ENCODE measurements around the gene ARL14EP.

The ARL14EP gene

GRCh38 chr11:30328681-30329080 is 5.8 kb downstream of the ARL14EP start:
- peaks cover 2% of the 10 kb centered on the region for H3K79me1 ChIP-seq (ENCODE audit: low read length)
- no peak overlapping the region for H2AK5ac ChIP-seq (ENCODE audit: low read length)
- H3K36me3 ChIP-seq (ENCODE audit: control insufficient read depth, insufficient read depth, low read length) = no peaks in the 10 kb centered on the region
- H3K4me1 ChIP-seq (ENCODE audit: control insufficient read depth, low read depth, low read length) = no peaks in the 10 kb centered on the region
- H2BK15ac ChIP-seq (replicated peaks; ENCODE audit: low read depth) = no peak overlapping the region
- H4K5ac ChIP-seq (ENCODE audit: low read length) = no peak overlapping the region
- no peak overlapping the region for H3K9ac ChIP-seq (ENCODE audit: low read length)
- no peak overlapping the region for H3K4me2 ChIP-seq (ENCODE audit: low read length)
- no peak overlapping the region for H3K23ac ChIP-seq (ENCODE audit: low read length)
- H2BK120ac ChIP-seq (ENCODE audit: low read depth, low read length) = no peak overlapping the region
- no peak overlapping the region for H3K56ac ChIP-seq (ENCODE audit: low read length)
- peaks cover 19% of the 10 kb centered on the region for H3K79me2 ChIP-seq (ENCODE audit: control insufficient read depth, insufficient read depth, low read length)
- H4K8ac ChIP-seq (ENCODE audit: low read depth, low read length) = no peak overlapping the region
- no peak overlapping the region for H3K27ac ChIP-seq (ENCODE audit: low read depth, low read length)
- H3K4me3 ChIP-seq (ENCODE audit: low read length) = no peak overlapping the region
- H3K18ac ChIP-seq (ENCODE audit: low read length) = no peak overlapping the region
- H3K27me3 ChIP-seq (ENCODE audit: insufficient read depth, low read length, poor library complexity) = no peaks in the 10 kb centered on the region
- no peak overlapping the region for H3K4ac ChIP-seq (ENCODE audit: low read depth, low read length)
- no peak overlapping the region for H2BK5ac ChIP-seq (ENCODE audit: low read length)
- DNase-seq = no peak

GRCh38 chr11:30329150-30329940 is 6.4 kb downstream of the ARL14EP start:
- Histone ChIP-seq H4K5ac (ENCODE audit: low read length) (no peak overlapping the region), H3K4ac (ENCODE audit: low read depth, low read length) (no peak overlapping the region), H3K79me2 (ENCODE audit: control insufficient read depth, insufficient read depth, low read length) (peaks cover 16% of the 10 kb centered on the region), H3K36me3 (ENCODE audit: control insufficient read depth, insufficient read depth, low read length) (no peaks in the 10 kb centered on the region), H4K8ac (ENCODE audit: low read depth, low read length) (no peak overlapping the region), H3K27me3 (ENCODE audit: insufficient read depth, low read length, poor library complexity) (no peaks in the 10 kb centered on the region), H2BK120ac (ENCODE audit: low read depth, low read length) (no peak overlapping the region), H3K9ac (ENCODE audit: low read length) (no peak overlapping the region), H2BK5ac (ENCODE audit: low read length) (no peak overlapping the region), H3K4me3 (ENCODE audit: low read length) (no peak overlapping the region), H3K4me1 (ENCODE audit: control insufficient read depth, low read depth, low read length) (no peaks in the 10 kb centered on the region), H2AK5ac (ENCODE audit: low read length) (no peak overlapping the region), H3K23ac (ENCODE audit: low read length) (no peak overlapping the region), H3K18ac (ENCODE audit: low read length) (no peak overlapping the region), H3K4me2 (ENCODE audit: low read length) (no peak overlapping the region), H2BK15ac (replicated peaks; ENCODE audit: low read depth) (no peak overlapping the region), H3K56ac (ENCODE audit: low read length) (no peak overlapping the region), H3K79me1 (ENCODE audit: low read length) (peaks cover 2% of the 10 kb centered on the region), H3K27ac (ENCODE audit: low read depth, low read length) (no peak overlapping the region)
- no peak for DNase-seq
- WGBS (ENCODE audit: extremely low coverage, insufficient coverage, low lambda C conversion rate) = no CpG with 5 or more reads among the region's 4 CpGs

- H3K23ac ChIP-seq (ENCODE audit: low read length) = no peak overlapping the region
- H2AK5ac ChIP-seq (ENCODE audit: low read length) = no peak overlapping the region
- H3K79me2 ChIP-seq (ENCODE audit: control insufficient read depth, insufficient read depth, low read length) = peaks cover 2% of the 10 kb centered on the region
- H2BK120ac ChIP-seq (ENCODE audit: low read depth, low read length) = no peak overlapping the region
- H3K4me1 ChIP-seq (ENCODE audit: control insufficient read depth, low read depth, low read length) = no peaks in the 10 kb centered on the region
- H3K79me1 ChIP-seq (ENCODE audit: low read length) = no peaks in the 10 kb centered on the region
- H2BK5ac ChIP-seq (ENCODE audit: low read length) = no peak overlapping the region
- no CpG with 5 or more reads among the region's 3 CpGs for WGBS (ENCODE audit: extremely low coverage, insufficient coverage, low lambda C conversion rate)
- no peaks in the 10 kb centered on the region for H3K36me3 ChIP-seq (ENCODE audit: control insufficient read depth, insufficient read depth, low read length)
- no peak overlapping the region for H3K27ac ChIP-seq (ENCODE audit: low read depth, low read length)
- H3K27me3 ChIP-seq (ENCODE audit: insufficient read depth, low read length, poor library complexity) = no peaks in the 10 kb centered on the region
- no peak overlapping the region for H2BK15ac ChIP-seq (replicated peaks; ENCODE audit: low read depth)
- no peak overlapping the region for H4K5ac ChIP-seq (ENCODE audit: low read length)
- no peak overlapping the region for H3K56ac ChIP-seq (ENCODE audit: low read length)
- no peak overlapping the region for H4K8ac ChIP-seq (ENCODE audit: low read depth, low read length)
- H3K18ac ChIP-seq (ENCODE audit: low read length) = no peak overlapping the region
- no peak overlapping the region for H3K4ac ChIP-seq (ENCODE audit: low read depth, low read length)
- DNase-seq = peak; percentile 34
- no peak overlapping the region for H3K9ac ChIP-seq (ENCODE audit: low read length)
- H3K4me2 ChIP-seq (ENCODE audit: low read length) = no peak overlapping the region
- no peak overlapping the region for H3K4me3 ChIP-seq (ENCODE audit: low read length)
Observed at GRCh38 chr11:30333405-30333804, 10.5 kb downstream of the ARL14EP start.

DNA sequence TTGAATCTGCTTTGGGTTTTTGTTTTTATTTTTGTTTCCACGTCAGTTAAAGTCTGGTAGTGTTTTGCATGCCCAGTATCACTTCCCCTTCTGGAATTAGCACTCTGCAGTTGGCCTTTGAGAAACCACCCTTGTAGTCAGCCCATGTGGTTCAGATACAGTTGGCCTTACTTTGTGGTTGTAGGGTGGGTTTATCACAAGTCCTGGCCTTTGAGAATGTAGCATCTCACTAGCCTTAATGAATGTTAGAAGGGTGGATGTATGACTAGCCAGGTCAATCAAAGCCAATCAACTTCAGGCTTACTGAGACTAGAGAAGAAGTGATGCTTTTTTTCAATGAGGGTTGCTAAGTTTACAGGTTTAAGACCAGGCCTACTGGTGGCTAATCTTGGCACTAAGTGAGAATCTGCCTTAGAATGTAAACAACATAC is 19.8 kb downstream of the ARL14EP start:
- H3K18ac ChIP-seq (ENCODE audit: low read length) = no peak overlapping the region
- no peak overlapping the region for H3K4me2 ChIP-seq (ENCODE audit: low read length)
- no peak overlapping the region for H3K56ac ChIP-seq (ENCODE audit: low read length)
- H3K79me1 ChIP-seq (ENCODE audit: low read length) = no peaks in the 10 kb centered on the region
- no peaks in the 10 kb centered on the region for H3K36me3 ChIP-seq (ENCODE audit: control insufficient read depth, insufficient read depth, low read length)
- no peak overlapping the region for H3K9ac ChIP-seq (ENCODE audit: low read length)
- no peak for DNase-seq
- no peaks in the 10 kb centered on the region for H3K79me2 ChIP-seq (ENCODE audit: control insufficient read depth, insufficient read depth, low read length)
- H3K4me1 ChIP-seq (ENCODE audit: control insufficient read depth, low read depth, low read length) = no peaks in the 10 kb centered on the region
- no CpG with 5 or more reads among the region's 1 CpG for WGBS (ENCODE audit: extremely low coverage, insufficient coverage, low lambda C conversion rate)
- H2BK15ac ChIP-seq (replicated peaks; ENCODE audit: low read depth) = no peak overlapping the region
- no peak overlapping the region for H3K4ac ChIP-seq (ENCODE audit: low read depth, low read length)
- no peak overlapping the region for H2BK120ac ChIP-seq (ENCODE audit: low read depth, low read length)
- H4K8ac ChIP-seq (ENCODE audit: low read depth, low read length) = no peak overlapping the region
- H2BK5ac ChIP-seq (ENCODE audit: low read length) = no peak overlapping the region
- H3K27ac ChIP-seq (ENCODE audit: low read depth, low read length) = no peak overlapping the region
- no peak overlapping the region for H2AK5ac ChIP-seq (ENCODE audit: low read length)
- no peak overlapping the region for H3K4me3 ChIP-seq (ENCODE audit: low read length)
- H4K5ac ChIP-seq (ENCODE audit: low read length) = no peak overlapping the region
- no peaks in the 10 kb centered on the region for H3K27me3 ChIP-seq (ENCODE audit: insufficient read depth, low read length, poor library complexity)
- no peak overlapping the region for H3K23ac ChIP-seq (ENCODE audit: low read length)

GRCh38 chr11:30344085-30344484 is 21.2 kb downstream of the ARL14EP start:
- Histone ChIP-seq H4K8ac (ENCODE audit: low read depth, low read length) (no peak overlapping the region), H3K36me3 (ENCODE audit: control insufficient read depth, insufficient read depth, low read length) (no peaks in the 10 kb centered on the region), H3K27me3 (ENCODE audit: insufficient read depth, low read length, poor library complexity) (no peaks in the 10 kb centered on the region), H3K18ac (ENCODE audit: low read length) (no peak overlapping the region), H2BK120ac (ENCODE audit: low read depth, low read length) (no peak overlapping the region), H3K4me2 (ENCODE audit: low read length) (no peak overlapping the region), H2BK5ac (ENCODE audit: low read length) (no peak overlapping the region), H3K79me1 (ENCODE audit: low read length) (no peaks in the 10 kb centered on the region), H3K23ac (ENCODE audit: low read length) (no peak overlapping the region), H3K4ac (ENCODE audit: low read depth, low read length) (no peak overlapping the region), H3K56ac (ENCODE audit: low read length) (no peak overlapping the region), H2AK5ac (ENCODE audit: low read length) (no peak overlapping the region), H4K5ac (ENCODE audit: low read length) (no peak overlapping the region), H3K4me1 (ENCODE audit: control insufficient read depth, low read depth, low read length) (no peaks in the 10 kb centered on the region), H3K9ac (ENCODE audit: low read length) (no peak overlapping the region), H3K4me3 (ENCODE audit: low read length) (no peak overlapping the region), H3K27ac (ENCODE audit: low read depth, low read length) (no peak overlapping the region), H3K79me2 (ENCODE audit: control insufficient read depth, insufficient read depth, low read length) (no peaks in the 10 kb centered on the region), H2BK15ac (replicated peaks; ENCODE audit: low read depth) (no peak overlapping the region)
- no peak for DNase-seq

GRCh38 chr11:30345644-30346043 is 22.7 kb downstream of the ARL14EP start:
- Histone ChIP-seq H3K4ac (ENCODE audit: low read depth, low read length) (no peak overlapping the region), H3K18ac (ENCODE audit: low read length) (no peak overlapping the region), H3K36me3 (ENCODE audit: control insufficient read depth, insufficient read depth, low read length) (no peaks in the 10 kb centered on the region), H3K9ac (ENCODE audit: low read length) (no peak overlapping the region), H3K56ac (ENCODE audit: low read length) (no peak overlapping the region), H3K27ac (ENCODE audit: low read depth, low read length) (no peak overlapping the region), H3K4me3 (ENCODE audit: low read length) (no peak overlapping the region), H4K8ac (ENCODE audit: low read depth, low read length) (no peak overlapping the region), H3K79me2 (ENCODE audit: control insufficient read depth, insufficient read depth, low read length) (no peaks in the 10 kb centered on the region), H3K23ac (ENCODE audit: low read length) (no peak overlapping the region), H2BK5ac (ENCODE audit: low read length) (no peak overlapping the region), H3K27me3 (ENCODE audit: insufficient read depth, low read length, poor library complexity) (no peaks in the 10 kb centered on the region), H2BK120ac (ENCODE audit: low read depth, low read length) (no peak overlapping the region), H3K4me2 (ENCODE audit: low read length) (no peak overlapping the region), H2AK5ac (ENCODE audit: low read length) (no peak overlapping the region), H3K79me1 (ENCODE audit: low read length) (no peaks in the 10 kb centered on the region), H2BK15ac (replicated peaks; ENCODE audit: low read depth) (no peak overlapping the region), H3K4me1 (ENCODE audit: control insufficient read depth, low read depth, low read length) (no peaks in the 10 kb centered on the region), H4K5ac (ENCODE audit: low read length) (no peak overlapping the region)
- no CpG with 5 or more reads among the region's 4 CpGs for WGBS (ENCODE audit: extremely low coverage, insufficient coverage, low lambda C conversion rate)
- DNase-seq = no peak
